GM18499 (cell line): Measurements from ENCODE around the gene CDKAL1.
"Not testable (repeated sequence)": the region's sequence is repeated elsewhere in the genome, so short reads cannot be mapped to it uniquely, and the experiment has no call there.

ENCODE experiments used
- ATAC-seq: cut with Tn5 transposase; IDR thresholded peaks from one replicate; pipeline ENCODE4 v1.9.1; 2021; ENCODE audit warnings: moderate number of reproducible peaks; ENCODE audit not compliant: insufficient read depth, unreplicated experiment

The CDKAL1 gene

DNA sequence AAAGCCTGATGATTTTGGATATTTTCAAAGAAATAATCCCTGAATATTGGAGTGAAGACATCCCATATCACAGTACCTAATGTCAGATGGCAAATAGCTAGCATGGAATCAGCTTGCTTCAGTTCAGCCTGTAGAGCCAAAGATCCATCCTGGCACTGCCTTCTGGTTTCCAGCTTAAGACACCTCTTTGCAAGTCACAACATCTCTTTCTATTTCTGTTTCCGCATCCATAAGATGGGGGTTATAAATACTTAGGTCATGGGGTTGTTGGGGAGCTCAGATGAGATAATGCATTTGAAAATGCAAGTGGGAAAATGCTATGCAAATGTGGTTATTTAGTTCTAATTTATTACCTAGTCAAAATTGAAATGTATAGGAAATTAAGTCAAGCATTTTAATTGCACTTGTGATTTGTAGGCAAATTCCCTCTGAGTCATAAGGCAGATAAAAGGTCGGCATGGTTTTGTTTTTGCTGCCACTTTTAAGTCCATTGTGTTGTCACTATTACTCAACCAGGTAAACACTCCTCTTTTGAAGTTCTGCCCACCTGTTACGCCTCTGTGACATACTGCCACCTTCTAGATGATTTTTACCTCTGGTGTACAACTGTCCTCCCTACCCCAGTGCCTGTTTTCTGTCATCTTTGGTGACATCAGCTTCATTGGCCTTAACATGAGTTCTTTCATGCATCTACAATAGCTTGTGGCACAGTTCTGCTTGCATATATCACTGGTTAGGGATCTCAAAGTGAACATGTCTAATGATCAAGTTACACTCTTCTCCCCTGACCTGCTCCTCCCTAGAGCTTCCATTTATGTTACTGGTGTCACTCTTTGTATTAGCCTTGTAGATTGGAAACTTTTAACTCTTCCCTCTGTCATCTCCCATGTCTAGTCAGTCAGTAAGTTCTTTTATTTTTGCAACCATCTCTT, 96.6 kb downstream of the CDKAL1 start:
- ATAC-seq = no peak

DNA sequence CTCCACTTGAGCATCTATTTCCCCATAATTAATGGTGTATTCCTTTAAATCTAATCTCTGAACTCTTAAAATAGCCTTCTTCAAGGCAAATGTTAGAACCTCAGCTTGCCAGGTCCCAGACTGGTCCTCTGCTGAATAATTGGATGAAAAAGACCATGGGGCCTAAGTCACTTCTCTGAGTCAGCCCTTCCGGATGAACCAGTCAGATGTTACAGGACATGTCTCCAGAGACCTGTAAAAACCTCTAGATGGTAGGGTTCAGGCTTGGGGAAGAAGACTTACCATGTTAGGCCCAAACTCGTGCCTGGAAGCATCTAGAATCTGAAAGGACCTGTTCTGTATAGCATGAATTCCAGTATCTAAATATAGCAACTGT, 97.3 kb downstream of the CDKAL1 start:
- ATAC-seq = no peak

DNA sequence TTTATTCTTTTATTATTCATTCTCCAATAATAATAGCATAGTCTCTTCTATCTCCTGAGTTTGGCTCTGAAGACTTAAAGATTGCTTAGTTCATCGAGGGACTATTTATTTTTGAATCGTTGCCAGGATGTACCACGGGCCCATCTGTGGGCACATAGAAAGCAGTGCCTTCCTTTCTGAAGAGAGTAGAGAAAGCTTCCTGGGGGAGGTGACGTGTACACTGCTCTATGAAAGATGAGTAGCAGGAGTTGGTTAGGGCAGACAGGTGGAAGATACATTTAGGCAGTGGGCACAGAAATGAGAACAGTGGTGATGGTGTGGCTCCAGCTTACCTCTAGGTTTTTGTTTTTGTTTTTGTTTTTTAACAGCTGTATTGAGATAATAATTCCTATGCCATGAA, 98.4 kb downstream of the CDKAL1 start:
- ATAC-seq = no peak

DNA sequence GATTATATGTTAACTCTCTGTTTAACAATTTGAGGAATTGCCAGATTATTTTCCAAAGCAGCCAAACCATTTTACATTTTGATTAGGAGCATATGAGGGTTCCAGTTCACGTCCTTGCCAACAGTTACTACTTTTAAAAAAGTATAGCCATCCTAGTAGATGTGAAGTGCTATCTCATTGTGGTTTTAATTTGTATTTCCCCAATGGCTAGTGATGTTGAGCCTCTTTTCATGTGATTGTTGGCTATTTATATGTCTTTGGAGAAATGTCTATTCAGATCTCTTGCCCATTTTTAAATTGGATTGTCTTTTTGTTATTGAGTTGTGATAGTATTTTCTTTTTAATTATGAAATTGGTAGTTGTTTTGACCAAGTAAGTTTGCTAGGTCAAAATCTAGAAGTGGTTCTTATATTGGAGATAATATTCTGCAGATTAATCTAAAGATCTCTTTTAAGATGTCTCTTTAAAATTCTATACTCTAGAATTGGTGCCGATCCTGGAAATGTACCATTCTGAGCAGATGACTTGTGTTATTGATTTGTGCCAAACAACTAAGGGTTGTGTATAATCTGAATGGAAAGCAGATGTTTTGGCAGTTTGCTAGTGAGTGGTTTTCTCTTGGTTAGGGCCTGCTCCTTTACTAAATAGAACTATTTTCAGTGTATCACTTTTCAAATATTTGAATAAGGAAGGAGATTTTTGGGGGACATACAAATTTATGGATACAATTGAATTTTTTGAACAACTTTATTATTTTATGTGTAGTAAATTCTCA, 99.5 kb downstream of the CDKAL1 start:
- ATAC-seq = no peak

DNA sequence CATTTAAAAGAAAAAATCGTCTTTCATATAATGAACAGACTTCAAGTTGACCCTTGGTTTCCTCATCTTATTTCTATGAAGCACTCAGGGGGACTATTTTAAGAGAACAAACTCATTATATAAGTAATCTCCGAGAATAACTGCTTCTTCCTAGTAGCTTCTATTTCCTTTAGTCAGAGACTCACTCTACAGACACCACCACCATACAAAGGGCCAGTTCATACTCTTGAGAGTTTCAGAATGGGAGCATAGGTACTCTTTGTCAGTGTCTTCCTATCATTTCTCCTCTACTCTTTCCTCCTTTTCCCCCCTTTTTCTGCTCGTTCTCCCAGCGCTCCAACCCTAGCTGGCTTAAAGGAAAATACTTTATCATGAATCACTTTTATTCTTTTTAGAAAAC, 104.9 kb downstream of the CDKAL1 start:
- ATAC-seq = no peak

DNA sequence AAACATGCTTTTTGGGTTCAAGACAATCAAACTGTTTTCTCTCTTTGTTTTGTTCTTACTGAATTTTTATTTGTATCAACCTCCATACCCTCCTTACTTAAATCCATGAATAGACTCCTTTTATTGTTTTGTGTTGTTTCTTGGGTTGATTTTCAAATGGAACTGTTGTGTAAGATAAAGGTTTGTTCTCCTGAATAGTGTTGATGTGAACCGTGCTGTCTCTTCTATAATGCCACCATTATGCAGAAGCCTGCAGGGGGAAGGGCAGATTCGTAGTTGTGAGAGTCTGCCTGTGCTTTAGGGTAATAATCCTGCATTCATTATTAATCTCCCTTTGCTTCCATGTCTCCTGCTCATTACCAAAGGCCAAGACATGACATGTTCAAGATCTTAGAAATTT, 105.9 kb downstream of the CDKAL1 start:
- no peak for ATAC-seq

DNA sequence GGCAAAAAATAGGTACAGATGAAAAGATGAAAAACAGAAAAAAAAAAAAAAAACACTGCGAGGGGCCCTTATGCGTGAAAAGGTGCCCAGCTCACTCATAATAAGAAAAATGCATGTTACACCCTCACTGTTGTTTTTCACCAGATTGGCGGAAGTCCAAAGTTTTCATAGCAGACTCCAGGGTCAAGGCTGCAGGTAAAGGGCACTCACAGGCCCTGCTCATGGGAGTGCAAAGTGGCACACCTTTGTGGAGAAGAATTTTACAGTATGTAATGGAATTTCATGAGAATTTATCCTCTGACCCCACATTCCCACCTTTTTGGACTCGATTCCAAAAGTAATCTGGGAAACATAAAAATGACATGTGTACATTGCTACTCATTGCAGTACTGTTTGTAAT, 108.2 kb downstream of the CDKAL1 start:
- no peak for ATAC-seq

DNA sequence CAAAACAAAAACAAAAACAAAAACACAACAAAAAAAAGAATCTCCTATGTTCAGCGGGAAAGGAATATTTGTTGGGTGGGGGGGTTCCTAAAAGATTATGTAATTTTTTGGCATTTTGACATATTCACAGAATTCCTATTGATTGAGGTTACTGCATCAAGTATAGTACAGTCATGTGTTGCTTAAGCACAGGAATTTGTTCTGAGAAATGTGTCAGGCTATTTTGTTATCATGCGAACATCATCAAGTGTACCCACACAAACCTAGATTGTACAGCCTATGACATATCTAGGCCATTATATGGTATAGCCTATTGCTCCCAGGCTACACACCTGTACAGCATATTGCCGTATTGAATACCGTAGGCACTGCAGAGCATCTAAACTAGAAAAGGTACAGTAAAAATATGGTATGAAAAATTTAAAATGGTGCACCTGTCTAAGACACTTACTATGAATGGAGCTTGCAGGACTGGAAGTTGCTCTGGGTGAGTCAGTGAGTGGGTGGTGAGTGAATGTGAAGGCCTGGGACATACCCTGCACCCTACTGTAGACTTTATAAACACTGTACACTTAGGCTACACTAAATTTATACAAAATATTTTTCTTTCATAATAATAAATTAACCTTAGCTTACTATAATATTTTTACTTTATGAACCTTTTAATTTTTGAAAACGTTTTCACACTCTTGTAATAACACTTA, 110.6 kb downstream of the CDKAL1 start:
- no peak for ATAC-seq

DNA sequence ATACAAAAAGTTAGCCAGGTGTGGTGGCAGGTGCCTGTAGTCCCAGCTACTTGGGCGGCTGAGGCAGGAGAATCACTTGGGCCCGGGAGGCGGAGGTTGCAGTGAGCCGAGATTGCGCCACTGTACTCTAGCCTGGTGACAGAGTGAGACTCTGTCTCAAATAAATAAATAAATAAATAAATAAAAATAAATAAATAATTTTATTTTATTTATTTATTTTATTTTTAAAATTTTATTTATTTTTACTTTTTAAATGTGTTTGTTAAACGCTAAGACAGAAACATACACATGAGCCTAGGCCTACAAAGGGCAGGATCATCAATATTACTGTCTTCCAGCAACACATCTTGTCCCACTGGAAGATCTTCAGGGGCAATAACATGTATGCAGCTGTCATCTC, 111.3 kb downstream of the CDKAL1 start:
- not testable (repeated sequence) for ATAC-seq

DNA sequence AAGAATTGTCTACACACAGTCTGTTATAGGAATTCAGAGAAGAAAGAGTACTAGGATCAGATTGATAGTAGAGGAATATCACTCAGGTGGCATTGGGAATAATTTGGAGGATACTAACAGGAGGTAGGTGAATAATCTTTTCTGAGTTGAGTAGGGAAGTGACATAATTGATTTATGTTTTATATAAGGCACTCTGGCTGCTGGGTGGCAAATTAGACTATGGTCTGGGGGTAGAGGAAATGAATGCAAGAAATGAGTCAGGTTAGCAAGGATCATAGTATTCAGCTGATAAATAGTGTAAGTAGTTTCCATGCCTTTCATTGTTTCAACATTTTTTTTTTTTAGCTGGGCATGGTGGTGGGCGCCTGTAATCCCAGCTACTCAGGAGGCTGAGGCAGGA, 113.3 kb downstream of the CDKAL1 start:
- no peak for ATAC-seq

DNA sequence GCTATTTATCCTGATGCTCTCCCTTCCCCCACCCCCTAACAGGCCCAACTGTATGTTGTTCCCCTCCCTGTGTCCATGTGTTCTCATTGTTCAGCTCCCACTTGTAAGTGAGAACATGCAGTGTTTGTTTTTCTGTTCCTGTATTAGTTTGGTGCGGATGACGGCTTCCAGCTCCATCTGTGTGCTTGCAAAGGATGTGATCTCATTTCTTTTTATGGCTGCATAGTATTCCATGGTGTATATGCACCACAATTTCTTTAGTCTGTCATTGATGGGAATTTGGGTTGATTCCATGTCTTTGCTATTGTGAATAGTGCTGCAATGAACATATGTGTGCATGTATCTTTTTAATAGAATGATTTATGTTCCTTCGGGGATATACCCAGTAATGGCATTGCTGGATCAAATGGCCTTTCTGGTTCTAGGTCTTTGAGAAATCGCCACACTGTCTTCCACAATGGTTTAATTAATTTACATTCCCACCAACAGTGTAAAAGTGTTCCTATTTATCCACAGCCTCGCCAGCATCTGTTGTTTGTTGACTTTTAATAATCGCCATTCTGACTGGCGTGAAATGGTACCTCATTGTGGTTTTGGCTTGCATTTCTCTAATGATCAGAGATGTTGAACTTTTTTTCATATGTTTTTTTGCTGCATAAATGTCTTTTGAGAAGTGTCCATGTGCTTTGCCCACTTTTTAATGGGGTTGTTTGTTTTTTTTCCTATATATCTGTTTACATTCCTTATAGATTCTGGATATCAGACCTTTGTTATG, 115.6 kb downstream of the CDKAL1 start:
- ATAC-seq = not testable (repeated sequence)

DNA sequence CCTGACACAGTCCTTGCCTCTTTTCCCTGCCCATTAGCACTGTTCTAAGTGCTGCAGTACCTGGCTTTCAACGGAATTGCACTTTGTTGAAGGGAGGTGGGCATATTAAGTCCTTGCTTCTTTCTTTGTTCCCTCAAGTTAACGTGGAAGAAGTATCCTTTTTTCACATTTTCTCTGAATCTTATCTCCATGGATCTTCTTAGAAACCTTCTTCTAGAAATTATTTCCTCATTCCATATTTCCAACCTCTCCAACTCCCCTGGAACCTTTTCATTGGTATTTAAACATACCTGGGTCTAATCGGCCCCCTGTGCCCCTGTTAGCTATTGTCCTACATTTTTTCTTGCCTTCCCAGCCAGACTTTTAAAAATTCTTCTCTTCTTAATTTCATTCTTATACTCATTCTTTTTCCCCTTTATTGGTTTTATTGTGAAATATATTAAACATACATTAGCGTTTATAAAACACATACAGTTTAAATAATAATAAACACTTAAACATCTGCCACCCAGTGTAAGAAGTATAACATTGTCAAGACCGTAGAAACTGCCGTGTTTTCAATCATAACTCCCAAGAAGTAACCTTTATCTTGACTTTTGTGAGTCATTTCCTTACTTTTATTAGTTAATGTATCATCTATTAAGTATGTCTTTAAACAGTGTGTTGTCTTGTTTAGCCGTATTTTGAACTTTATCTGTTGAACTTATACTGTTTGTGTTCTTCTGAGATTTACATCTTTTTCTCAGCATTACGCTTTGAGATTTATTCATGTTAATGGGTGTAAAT, 118.2 kb downstream of the CDKAL1 start:
- ATAC-seq = no peak

DNA sequence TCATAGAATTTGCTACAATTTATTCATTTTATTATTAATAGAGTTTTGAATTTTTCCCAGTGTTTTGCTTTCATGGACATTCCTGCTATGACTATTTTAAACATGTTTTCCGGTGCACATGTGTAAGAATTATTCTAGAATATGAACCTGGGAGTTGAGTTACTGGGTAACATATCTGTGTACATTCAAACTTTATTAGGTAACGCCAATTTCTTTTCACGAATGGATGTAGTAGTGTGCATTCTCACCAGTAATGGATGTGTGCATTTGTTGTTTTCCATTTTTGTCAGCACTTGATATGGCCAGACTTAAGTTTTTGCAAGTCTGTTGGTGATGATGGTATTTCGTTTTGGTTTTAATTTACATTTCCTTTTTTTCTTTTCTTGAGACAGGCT, 118.8 kb downstream of the CDKAL1 start:
- ATAC-seq = no peak

DNA sequence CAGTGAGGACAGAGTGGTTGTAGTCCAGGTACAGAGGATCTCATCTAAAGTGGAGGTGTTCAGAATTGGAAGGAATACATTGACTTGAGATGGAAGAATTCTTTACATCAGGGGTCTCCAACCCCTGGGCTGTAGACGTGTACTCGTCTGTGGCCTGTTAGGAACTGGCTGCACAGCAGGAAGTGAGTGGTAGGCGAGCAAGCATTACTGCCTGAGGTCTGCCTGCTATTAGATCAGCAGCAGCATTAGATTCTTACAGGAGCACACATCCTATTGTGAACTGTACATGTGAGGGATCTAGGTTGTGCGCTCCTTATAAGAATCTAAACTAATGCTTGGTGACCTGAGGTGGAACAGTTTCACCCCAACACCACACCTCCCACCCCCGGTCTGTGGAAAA, 121.1 kb downstream of the CDKAL1 start:
- ATAC-seq = no peak

DNA sequence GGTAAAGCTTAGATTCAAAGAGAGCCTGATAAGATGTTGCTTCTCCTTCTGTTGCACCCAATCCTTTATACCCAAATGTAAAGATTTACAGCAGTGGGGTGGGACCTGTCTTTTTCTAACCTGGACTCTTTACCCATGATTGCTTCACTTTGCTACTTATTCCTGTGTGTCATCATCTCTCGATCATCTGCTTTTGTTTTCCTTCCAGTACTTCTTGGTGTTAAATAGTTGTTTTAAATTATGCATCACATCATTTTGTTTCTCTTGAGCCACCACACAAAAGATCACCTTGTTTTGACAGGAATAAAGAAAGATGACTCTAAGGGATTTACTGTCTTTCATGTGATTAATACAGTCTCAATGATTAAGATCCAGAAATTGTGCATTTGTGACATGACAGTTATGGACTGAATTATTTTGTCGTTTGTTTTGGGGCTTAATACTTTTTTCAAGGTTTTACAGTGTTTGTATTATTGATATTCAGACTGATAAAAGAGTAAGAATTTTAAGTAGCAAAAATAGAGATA, 123.1 kb downstream of the CDKAL1 start:
- no peak for ATAC-seq

DNA sequence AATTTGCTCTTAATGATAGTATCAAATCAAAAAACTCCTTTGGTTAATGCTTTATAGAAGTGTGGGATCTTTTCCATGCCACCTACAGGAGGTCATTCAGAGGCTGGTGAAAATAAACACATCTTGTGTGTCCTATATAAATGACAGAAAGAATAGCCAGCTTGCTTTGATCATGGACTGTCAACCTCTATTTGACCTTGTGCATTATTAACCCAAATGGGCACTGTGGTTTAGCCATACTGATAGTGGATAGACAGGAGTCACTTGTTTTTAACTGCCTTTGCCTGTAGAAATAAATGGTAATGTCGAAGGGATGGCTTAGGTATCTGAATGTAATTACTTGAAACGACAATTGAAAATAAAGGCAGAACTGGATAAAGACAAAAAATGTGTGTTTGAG, 123.8 kb downstream of the CDKAL1 start:
- no peak for ATAC-seq

DNA sequence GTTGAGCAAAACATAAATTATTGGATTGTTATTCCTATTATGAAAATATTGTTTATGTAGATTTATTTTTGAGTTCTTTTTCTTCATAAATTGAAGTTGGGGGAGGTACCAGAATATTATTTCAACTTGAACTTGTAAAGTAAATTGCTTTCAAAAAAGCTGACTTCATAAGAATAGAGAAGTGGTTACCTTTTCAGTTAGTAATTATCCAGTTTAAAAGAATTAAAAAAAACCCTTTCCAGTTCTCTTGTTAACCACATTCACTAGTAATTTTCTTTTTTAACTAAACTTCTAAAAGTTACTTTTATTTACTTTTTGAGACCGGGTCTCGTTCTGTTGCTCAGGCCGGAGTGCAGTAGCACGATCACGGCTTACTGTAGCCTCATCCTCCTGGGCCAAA, 124.3 kb downstream of the CDKAL1 start:
- no peak for ATAC-seq

DNA sequence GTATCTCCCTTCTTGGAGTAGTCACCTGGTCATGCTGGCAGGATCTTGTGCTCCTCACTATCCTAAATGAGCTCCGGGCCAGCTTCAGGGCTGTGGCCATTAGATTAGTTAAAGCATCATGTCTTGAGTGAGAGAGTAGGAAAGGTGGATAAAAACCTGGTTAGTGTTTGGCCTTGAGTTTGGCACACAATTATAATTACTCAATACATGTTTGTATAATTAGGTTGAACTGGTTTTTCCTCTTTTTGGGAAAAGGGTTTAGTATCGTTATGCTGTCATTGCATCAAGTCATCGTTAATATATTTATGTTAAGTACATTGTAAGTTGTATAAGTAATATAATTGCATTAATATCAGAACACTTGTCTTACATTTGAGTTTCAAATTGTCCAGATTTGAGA, 126.3 kb downstream of the CDKAL1 start:
- no peak for ATAC-seq

DNA sequence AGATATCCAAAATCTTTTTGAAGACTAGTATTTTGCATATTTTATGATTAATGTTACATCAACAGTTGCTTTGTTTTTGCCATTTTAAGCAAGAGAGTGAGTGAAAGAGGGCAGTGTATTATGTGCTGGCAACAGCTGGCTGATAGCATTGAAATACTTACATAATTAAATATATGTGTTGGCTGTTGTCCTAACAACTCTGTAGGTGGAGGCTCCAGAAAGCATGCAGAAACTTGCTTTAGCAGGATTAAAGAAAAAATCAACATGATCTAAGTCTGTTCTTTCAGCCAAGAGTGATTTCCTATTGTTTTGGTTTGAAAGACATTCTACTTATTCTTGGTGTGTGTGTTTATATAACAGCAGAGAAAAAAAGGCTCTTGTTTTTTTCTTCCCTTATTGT, 127.5 kb downstream of the CDKAL1 start:
- ATAC-seq = no peak
